Right lobe of liver (tissue), 4 donors: ENCODE data around the gene CELF2.

ENCODE experiments used
- POLR2A ChIP-seq: fragments of 450-650 bp; IDR thresholded peaks from one replicate; pipeline ENCODE4 v1.6.1; 2017; ENCODE audit warnings: antibody characterized with exemption, mild to moderate bottlenecking
- TF ChIP-seq, protein P1 (sequence below), 4 donors: fragments of 200-600 bp in 3 of 4; fragments of 450-650 bp in 1 of 4; IDR thresholded peaks; one replicate each; pipeline versions ENCODE4 v1.5.1 to v1.8.0; 2016 to 2022; ENCODE audit warnings: antibody characterized with exemption in 4 of 4, mild to moderate bottlenecking in 2 of 4
- donor health status: DM: no; HTN: no; CAD: no.
- donor health status: DM: no; HTN: no; CAD: no.
- donor health status: DM: no; HTN: yes; CAD: no.

DNA sequence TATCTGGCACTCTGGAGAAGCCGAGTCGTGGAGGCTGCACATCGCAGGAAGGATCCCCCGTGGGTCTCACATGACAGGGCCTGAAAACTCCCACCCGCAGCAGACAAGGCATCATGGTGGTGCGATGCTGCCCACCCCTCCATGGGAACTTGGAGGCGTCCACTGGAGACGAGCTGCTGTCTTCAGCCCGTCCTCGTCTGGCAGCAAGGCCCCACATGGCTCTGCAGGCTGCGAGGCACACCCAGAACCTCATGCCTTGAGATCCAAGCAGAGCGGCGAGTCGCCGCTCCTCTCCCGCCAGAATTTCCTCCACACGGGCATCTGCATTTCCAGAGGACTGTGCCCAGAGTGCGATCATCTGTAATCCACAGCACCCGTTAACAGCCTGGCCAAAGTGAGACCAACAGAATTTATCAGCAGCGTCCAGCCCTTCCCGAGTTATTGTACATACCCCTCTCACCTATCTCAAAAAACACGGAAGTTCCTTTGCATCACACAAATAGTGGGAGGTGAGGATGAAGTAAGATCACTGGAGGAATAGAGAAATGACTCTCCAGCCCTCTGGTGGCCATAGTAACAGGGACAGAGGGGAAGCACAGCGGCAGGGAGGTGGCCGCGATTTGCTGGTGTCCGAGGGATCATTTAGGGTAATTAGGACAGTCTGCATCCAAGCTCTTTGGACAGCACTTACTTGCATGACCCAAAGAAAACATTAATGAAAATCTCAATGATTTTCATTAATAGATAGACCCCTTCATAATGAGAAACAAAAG is 301.3 kb downstream of the CELF2 start:
- TF ChIP-seq, protein P1, sequence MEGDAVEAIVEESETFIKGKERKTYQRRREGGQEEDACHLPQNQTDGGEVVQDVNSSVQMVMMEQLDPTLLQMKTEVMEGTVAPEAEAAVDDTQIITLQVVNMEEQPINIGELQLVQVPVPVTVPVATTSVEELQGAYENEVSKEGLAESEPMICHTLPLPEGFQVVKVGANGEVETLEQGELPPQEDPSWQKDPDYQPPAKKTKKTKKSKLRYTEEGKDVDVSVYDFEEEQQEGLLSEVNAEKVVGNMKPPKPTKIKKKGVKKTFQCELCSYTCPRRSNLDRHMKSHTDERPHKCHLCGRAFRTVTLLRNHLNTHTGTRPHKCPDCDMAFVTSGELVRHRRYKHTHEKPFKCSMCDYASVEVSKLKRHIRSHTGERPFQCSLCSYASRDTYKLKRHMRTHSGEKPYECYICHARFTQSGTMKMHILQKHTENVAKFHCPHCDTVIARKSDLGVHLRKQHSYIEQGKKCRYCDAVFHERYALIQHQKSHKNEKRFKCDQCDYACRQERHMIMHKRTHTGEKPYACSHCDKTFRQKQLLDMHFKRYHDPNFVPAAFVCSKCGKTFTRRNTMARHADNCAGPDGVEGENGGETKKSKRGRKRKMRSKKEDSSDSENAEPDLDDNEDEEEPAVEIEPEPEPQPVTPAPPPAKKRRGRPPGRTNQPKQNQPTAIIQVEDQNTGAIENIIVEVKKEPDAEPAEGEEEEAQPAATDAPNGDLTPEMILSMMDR (IDR thresholded peaks at IDR 0.05): no peak
- no peak for TF ChIP-seq POLR2A
